ENCODE data around the gene DHPS. TPM values are rescaled to one million over a fixed set of nuclear protein-coding genes. Genes with fewer than 3 reads are reported as not detected.

DHPS gene
- total and polyA plus RNA-seq, 2 of the 13 experiments (the other 11 are each of a cell fraction or from before 2014, with no cell fraction given): 43.3 to 84.3 TPM

- TF ChIP-seq KAT8 (CRISPR knock-in tag; IDR thresholded peaks at IDR 0.05): peak; percentile 99
- no peak for TF ChIP-seq ZNF773 (CRISPR knock-in tag; IDR thresholded peaks at IDR 0.05; ENCODE audit: borderline replicate concordance)
- no peak for TF ChIP-seq DNMT1 (CRISPR knock-in tag; IDR thresholded peaks at IDR 0.05)
- no peak for TF ChIP-seq NFE2L2 (IDR thresholded peaks at IDR 0.05; ENCODE audit: low read length)
- no peak for TF ChIP-seq ZNF292 (CRISPR knock-in tag; IDR thresholded peaks at IDR 0.05; ENCODE audit: borderline replicate concordance, low read depth)
- TF ChIP-seq ZBTB7B (CRISPR knock-in tag; IDR thresholded peaks at IDR 0.05): no peak; the same call in 1 of the 2 replicates
- TF ChIP-seq ZNF143 (CRISPR knock-in tag; IDR thresholded peaks at IDR 0.05): peak; percentile 69; the same call in 1 of the 2 replicates
- no peak for TF ChIP-seq ZNF180 (CRISPR knock-in tag; IDR thresholded peaks at IDR 0.05; ENCODE audit: borderline replicate concordance, low read depth)
- peak; percentile 40 for TF ChIP-seq ZNF777 (CRISPR knock-in tag; IDR thresholded peaks at IDR 0.05)
- TF ChIP-seq CSRNP2 (CRISPR knock-in tag; conservative IDR thresholded peaks at IDR 0.05; ENCODE audit: low read depth): no peak
- TF ChIP-seq ZNF138 (CRISPR knock-in tag; IDR thresholded peaks at IDR 0.05; ENCODE audit: low read depth): no peak; the same call in 1 of the 2 replicates
- no peak for TF ChIP-seq DDIT3 (CRISPR knock-in tag; IDR thresholded peaks at IDR 0.05)
- TF ChIP-seq ZBTB43 (CRISPR knock-in tag; conservative IDR thresholded peaks at IDR 0.05): 0 out of 2 replicates have a peak, but pooled peaks have one; percentile 16
- TF ChIP-seq ZNF724P (CRISPR knock-in tag; IDR thresholded peaks at IDR 0.05; ENCODE audit: borderline replicate concordance): no peak
- no peak; the same call in 1 of the 2 replicates for TF ChIP-seq MYPOP (CRISPR knock-in tag; IDR thresholded peaks at IDR 0.05)
- TF ChIP-seq POLR2G (IDR thresholded peaks at IDR 0.05; ENCODE audit: low read depth, low read length): peak; percentile 85
- TF ChIP-seq GATAD1 (CRISPR knock-in tag; IDR thresholded peaks at IDR 0.05): peak; percentile 97
- TF ChIP-seq ZFP82 (CRISPR knock-in tag; IDR thresholded peaks at IDR 0.05; ENCODE audit: borderline replicate concordance): 0 out of 2 replicates have a peak, but pooled peaks have one; percentile 54
- no peak for TF ChIP-seq ZNF775 (CRISPR knock-in tag; IDR thresholded peaks at IDR 0.05; ENCODE audit: borderline replicate concordance)
- TF ChIP-seq LRRFIP1 (CRISPR knock-in tag; conservative IDR thresholded peaks at IDR 0.05): no peak
- TF ChIP-seq ZNF570 (CRISPR knock-in tag; IDR thresholded peaks at IDR 0.05; ENCODE audit: borderline replicate concordance): no peak
- no peak for TF ChIP-seq CEBPB (IDR thresholded peaks at IDR 0.05; ENCODE audit: borderline replicate concordance, low read depth, low read length)
These were observed 12.2 kb downstream of the DHPS start (continued) for GRCh38 chr19:12669270-12670158.
